DND-41 (cell line): Measurements from ENCODE around the gene STX1A.

Experiments
- EZH2 ChIP-seq: IDR thresholded peaks from 3 replicates; pipeline ENCODE4 v1.6.1; 2012; ENCODE audit warnings: borderline replicate concordance, low read depth, mild to moderate bottlenecking, moderate library complexity, low read length, inconsistent platforms; ENCODE audit not compliant: severe bottlenecking
- TF ChIP-seq, protein P1 (sequence below): IDR thresholded peaks from 2 replicates; pipeline ENCODE4 v1.5.1; 2012; ENCODE audit warnings: borderline replicate concordance, low read length, moderate library complexity, mild to moderate bottlenecking; ENCODE audit not compliant: poor library complexity, severe bottlenecking; ENCODE audit errors: extremely low read depth

DNA sequence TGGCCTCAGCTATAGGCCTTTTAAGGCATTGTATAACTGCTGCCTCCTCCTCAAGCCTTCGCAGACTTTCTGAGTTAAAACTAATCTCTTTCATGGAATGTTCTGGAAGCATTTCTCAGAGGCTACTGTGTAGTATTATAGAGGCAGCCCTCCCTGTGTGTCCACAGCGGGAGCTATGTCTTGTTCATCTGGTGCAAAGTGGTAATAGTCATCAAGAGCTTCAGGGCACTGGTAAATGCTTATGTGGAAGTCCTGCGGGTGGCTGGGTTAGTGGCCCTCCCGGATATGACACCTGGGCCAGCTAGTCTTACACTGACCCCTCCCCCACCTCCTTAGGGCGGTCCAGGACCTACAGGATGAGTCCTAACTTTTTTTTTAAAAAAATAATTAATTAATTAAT lies 21.3 kb upstream of the STX1A start:
- TF ChIP-seq, protein P1, sequence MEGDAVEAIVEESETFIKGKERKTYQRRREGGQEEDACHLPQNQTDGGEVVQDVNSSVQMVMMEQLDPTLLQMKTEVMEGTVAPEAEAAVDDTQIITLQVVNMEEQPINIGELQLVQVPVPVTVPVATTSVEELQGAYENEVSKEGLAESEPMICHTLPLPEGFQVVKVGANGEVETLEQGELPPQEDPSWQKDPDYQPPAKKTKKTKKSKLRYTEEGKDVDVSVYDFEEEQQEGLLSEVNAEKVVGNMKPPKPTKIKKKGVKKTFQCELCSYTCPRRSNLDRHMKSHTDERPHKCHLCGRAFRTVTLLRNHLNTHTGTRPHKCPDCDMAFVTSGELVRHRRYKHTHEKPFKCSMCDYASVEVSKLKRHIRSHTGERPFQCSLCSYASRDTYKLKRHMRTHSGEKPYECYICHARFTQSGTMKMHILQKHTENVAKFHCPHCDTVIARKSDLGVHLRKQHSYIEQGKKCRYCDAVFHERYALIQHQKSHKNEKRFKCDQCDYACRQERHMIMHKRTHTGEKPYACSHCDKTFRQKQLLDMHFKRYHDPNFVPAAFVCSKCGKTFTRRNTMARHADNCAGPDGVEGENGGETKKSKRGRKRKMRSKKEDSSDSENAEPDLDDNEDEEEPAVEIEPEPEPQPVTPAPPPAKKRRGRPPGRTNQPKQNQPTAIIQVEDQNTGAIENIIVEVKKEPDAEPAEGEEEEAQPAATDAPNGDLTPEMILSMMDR, result no peak
- no peak for TF ChIP-seq EZH2
